HFF-Myc (cell line): Measurements from ENCODE around the gene FLT3LG.
"Not testable (repeated sequence)": the region's sequence is repeated elsewhere in the genome, so short reads cannot be mapped to it uniquely, and the experiment has no call there.

ENCODE experiments used
- DNase-seq: peaks from one replicate; pipeline ENCODE4 v3.0.0-alpha.2; 2011; ENCODE audit warnings: low read depth; ENCODE audit errors: extremely low read depth
- H3K4me3 ChIP-seq: replicated peaks from 2 replicates; pipeline ENCODE4 v1.5.1; 2011; ENCODE audit warnings: low read depth, mild to moderate bottlenecking, control low read depth, low read length
- TF ChIP-seq, protein P1 (sequence below): IDR thresholded peaks from 2 replicates; pipeline ENCODE4 v1.5.1; 2012; ENCODE audit warnings: mild to moderate bottlenecking, low read depth, low read length, control low read depth; ENCODE audit errors: missing control alignments

FLT3LG gene

DNA sequence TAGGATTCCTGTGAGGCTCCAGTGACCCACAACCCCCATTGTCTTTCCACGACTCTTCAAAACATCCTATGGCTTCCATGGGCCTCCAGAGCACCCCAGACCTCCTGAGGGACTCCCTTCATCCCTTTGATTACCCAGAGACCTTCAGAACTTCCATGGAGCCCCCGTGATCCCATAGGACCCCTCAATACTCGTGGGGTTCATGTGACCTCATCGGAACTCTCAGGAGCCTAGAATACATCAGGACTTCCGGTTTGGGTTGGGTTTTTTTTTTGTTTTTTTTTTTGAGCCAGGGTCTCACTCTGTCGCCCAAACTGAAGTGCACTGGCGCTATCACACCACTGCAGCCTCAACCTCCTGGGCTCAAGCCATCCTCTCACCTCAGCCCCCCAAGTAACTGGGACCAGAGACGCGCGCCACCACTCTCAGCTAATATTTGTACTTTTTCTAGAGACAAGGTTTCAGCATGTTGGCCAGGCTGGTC lies 20.2 kb upstream of the FLT3LG start:
- no peak for DNase-seq

DNA sequence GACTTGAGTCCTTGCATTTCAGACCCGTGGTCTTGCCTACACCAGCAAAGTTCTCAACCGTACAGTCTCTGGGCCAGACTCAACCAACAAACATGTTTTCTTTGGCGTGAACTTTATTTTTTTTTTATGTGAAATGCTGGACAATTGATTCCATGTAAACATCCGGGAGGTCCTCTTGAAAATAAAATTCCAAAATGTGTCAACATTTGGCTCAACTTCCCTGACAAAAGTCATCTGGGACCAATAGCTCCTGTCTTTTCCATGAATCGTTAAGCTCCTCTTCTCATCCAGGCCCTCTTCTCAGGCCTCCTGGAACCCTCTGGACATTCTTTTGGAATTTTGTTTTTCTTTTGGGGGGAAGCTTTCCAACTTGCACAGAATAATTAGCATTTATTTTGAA lies 18.2 kb upstream of the FLT3LG start:
- TF ChIP-seq, protein P1, sequence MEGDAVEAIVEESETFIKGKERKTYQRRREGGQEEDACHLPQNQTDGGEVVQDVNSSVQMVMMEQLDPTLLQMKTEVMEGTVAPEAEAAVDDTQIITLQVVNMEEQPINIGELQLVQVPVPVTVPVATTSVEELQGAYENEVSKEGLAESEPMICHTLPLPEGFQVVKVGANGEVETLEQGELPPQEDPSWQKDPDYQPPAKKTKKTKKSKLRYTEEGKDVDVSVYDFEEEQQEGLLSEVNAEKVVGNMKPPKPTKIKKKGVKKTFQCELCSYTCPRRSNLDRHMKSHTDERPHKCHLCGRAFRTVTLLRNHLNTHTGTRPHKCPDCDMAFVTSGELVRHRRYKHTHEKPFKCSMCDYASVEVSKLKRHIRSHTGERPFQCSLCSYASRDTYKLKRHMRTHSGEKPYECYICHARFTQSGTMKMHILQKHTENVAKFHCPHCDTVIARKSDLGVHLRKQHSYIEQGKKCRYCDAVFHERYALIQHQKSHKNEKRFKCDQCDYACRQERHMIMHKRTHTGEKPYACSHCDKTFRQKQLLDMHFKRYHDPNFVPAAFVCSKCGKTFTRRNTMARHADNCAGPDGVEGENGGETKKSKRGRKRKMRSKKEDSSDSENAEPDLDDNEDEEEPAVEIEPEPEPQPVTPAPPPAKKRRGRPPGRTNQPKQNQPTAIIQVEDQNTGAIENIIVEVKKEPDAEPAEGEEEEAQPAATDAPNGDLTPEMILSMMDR = no peak
- no peak overlapping the region for H3K4me3 ChIP-seq
- no peak for DNase-seq

More for the DNA sequence above, 20.2 kb upstream of the FLT3LG start:
- H3K4me3 ChIP-seq = peak overlapping the region; percentile 62
- TF ChIP-seq, protein P1 = no peak

DNA sequence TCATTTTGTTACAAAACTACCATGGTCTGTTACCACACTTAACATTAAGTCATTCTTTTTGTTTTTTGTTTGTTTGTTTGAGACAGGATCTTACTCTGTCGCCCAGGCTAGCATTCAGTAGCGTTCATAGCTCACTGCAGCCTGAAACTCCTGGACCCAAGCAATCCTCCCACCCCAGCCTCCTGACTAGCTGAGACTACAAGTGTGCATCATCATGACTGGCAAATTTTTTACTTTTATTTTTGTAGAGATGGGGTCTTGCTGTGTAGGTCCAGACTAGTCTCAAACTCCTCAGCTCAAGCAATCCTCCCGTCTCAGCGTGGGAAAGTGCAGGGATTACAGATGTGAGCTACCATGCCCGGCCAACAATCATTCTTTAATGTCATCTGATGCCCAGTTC lies 17.7 kb upstream of the FLT3LG start:
- no peak overlapping the region for H3K4me3 ChIP-seq
- no peak for DNase-seq
- TF ChIP-seq, protein P1 = no peak

DNA sequence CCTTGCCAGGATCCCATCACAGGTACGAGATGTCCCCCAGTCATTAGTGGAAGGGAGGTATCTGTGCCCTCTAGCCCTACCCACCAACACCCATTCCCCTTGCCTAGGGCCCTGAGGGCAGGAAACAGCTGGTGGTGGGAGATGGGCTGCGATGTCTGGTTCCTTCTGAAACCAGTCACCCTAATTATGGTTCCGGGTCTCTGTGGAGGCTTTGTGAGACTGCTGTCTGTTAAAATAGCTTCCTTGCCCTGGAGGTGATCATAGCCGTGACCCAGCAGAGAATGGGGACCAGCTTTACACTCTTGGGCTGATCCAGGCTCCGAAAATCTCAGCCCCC lies 15.5 kb upstream of the FLT3LG start:
- H3K4me3 ChIP-seq = no peak overlapping the region
- TF ChIP-seq, protein P1 = no peak
- no peak for DNase-seq

DNA sequence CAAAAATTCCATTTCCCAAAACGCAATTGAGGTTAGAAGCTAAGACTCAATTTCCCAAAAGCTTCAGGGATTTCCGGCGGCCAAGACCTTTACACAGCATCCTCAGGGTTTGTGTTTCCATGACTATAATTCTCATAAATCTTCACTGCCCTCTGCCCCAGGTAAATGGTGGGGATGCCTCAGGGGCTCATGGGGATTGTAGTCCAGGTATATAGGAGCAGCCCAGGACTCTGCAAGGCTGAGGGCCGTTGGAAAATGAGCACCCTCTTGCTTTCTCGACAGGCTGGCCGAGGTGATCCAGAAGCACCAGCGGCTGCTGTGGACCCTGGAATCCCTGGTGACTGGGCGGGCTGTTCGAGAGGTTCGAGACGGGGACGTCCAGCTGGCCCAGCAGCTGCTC lies 14.6 kb upstream of the FLT3LG start:
- TF ChIP-seq, protein P1 = no peak
- DNase-seq = no peak
- H3K4me3 ChIP-seq = no peak overlapping the region

DNA sequence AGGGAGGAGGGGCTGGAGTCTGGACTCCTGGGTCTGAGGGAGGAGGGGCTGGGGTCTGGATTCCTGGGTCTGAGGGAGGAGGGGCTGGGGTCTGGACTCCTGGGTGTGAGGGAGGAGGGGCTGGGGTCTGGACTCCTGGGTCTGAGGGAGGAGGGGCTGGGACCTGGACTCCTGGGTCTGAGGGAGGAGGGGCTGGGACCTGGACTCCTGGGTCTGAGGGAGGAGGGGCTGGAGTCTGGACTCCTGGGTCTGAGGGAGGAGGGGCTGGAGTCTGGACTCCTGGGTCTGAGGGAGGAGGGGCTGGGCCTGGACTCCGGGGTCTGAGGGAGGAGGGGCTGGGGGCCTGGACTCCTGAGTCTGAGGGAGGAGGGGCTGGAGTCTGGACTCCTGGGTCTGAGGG lies 12.9 kb upstream of the FLT3LG start:
- H3K4me3 ChIP-seq, DNase-seq: not testable (repeated sequence)

DNA sequence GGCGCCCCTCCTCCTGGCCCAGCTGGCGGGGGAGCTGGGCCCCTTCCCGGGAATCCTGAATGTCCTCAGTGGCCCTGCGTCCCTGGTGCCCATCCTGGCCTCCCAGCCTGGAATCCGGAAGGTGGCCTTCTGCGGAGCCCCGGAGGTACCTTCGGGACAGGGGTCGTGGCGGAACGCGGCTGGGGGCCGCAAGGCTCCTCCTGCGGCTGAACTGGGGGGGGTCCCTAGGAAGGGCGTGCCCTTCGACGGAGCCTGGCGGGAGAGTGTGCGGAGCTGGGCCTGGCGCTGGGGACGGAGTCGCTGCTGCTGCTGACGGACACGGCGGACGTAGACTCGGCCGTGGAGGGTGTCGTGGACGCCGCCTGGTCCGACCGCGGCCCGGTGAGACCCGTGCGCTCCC lies 12.4 kb upstream of the FLT3LG start:
- TF ChIP-seq, protein P1 = no peak
- no peak overlapping the region for H3K4me3 ChIP-seq
- no peak for DNase-seq
